HG03521 (cell line): ENCODE measurements around the gene LUC7L.

ENCODE experiments used
- ATAC-seq: cut with Tn5 transposase; IDR thresholded peaks from one replicate; pipeline ENCODE4 v1.9.1; 2021; ENCODE audit warnings: mild to moderate bottlenecking, moderate library complexity; ENCODE audit not compliant: unreplicated experiment

Gene LUC7L

GRCh38 chr16:149024-149660 lies 80.1 kb downstream of the LUC7L start:
- no peak for ATAC-seq

- no peak for ATAC-seq
These were observed 82.6 kb downstream of the LUC7L start for GRCh38 chr16:146646-147045.

- ATAC-seq = no peak
These were observed 84.4 kb downstream of the LUC7L start for GRCh38 chr16:144797-145252.

- no peak for ATAC-seq
These were observed 85.8 kb downstream of the LUC7L start for GRCh38 chr16:143456-143855.

- no peak for ATAC-seq
These were observed 86.2 kb downstream of the LUC7L start for GRCh38 chr16:143047-143446.

- no peak for ATAC-seq
These were observed 86.8 kb downstream of the LUC7L start for GRCh38 chr16:142405-142967.

GRCh38 chr16:140175-140857 lies 88.9 kb downstream of the LUC7L start:
- ATAC-seq = no peak
